Left renal pelvis (tissue), 4 donors: Measurements from ENCODE around the gene MARCKSL1. TPM values are rescaled to one million over a fixed set of nuclear protein-coding genes. Genes with fewer than 3 reads are reported as not detected.

Experiments used
- DNase-seq, 4 donors: peaks; one replicate each; pipeline ENCODE4 v3.0.0-alpha.2; 2013; ENCODE audit warnings: low read depth in 4 of 4, low spot score in 3 of 4
- polyA plus RNA-seq, 4 donors: library from polyadenylated mRNA; unstranded; fragments of 120-200 nt; gene quantifications; one replicate each; pipeline ENCODE4 v1.2.1, GENCODE V29; 2013; ENCODE audit not compliant: insufficient read length in 4 of 4

Gene MARCKSL1
- polyA plus RNA-seq, 4 donors: 388 to 468 (median 433) TPM

- no peak for DNase-seq
Measured at GRCh38 chr1:32353431-32353830, 17.4 kb upstream of the MARCKSL1 start.

DNA sequence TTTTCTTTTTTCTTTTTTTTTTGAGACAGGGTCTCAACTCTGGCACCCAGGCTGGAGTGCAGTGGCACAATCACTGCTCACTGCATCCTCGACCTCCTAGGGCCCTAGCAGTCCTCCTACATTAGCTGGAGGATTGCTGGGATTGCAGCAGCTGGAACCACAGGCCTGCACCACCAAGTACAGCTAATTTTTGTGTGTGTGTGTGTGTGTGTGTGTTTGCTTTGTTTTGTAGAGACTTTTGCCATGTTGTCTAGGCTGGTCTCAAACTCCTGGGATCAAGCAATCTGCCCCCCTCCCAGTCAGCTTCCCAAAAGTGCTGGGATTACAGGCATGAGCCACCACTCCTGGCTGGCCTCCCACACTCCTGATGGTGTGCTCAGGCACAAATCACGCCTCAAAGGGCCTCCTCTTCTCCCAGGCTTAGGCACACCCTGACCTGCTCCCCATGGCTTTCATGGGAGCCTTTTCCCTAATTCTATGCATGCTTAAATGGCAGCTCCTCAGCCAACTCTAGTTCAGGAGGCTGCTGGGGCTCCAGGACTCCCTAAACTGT lies 16.9 kb upstream of the MARCKSL1 start:
- DNase-seq: no peak

DNA sequence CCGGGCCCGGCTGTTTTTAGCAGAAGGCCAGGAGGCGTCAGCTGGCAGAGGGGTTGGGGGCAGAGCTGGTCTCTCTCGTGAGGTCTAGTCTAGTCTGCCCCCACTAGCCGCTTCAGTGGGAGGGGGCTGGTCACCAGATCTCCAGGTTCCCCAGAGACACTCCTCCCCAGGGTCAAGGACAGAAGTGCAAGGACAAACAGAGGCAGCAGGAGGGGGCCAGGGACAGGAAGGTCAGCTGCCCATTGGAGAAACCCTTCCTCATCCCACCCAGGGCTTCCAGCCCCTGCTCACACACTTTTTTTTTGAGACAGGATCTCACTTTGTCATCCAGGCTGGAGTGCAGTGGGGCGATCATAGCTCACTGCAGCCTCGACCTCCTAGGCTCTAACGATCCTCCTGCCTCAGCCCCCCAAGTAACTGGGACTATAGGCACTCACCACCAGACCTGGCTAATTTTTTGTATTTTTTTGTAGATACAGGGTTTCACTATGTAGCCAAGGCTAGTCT lies 16.3 kb upstream of the MARCKSL1 start:
- DNase-seq: no peak

GRCh38 chr1:32351399-32352238 lies 15.6 kb upstream of the MARCKSL1 start:
- peak; percentile 82 to 93 (median 88) for DNase-seq

DNA sequence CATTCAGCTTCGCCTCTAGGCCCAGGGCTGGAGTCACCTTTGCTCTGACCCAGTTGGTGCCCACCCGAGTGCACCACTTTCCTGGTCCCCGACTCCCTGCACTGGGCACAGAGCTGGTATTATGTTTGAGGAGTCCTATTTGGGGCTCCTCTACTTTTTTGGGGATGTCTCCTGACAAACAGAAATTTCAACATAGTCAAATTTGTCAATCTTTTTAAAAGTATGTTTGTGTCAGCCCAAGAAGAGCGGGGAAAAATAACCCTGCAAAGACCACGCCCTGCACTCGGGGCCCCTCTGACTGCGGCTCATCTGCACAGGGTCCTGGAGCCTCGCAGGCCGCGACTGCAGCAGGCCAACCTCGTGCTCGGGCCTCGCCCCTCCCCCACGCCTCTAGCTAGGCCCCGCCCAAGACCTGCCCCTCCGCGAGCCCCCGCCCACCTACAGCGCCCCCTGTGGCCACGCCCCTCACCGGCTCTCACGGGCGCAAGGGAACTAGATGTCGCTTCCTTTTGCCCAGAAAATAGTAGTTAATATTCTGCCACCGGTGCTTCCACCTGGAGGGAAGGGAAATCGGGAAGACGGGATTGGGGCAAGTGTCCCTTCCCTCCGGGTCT lies 14.9 kb upstream of the MARCKSL1 start:
- peak in 2 of 4 donors; percentile 50 to 53 for DNase-seq

- no peak for DNase-seq
Measured at GRCh38 chr1:32349211-32349708, 13.2 kb upstream of the MARCKSL1 start.

- no peak for DNase-seq
Measured at GRCh38 chr1:32346532-32347157, 10.6 kb upstream of the MARCKSL1 start.

DNA sequence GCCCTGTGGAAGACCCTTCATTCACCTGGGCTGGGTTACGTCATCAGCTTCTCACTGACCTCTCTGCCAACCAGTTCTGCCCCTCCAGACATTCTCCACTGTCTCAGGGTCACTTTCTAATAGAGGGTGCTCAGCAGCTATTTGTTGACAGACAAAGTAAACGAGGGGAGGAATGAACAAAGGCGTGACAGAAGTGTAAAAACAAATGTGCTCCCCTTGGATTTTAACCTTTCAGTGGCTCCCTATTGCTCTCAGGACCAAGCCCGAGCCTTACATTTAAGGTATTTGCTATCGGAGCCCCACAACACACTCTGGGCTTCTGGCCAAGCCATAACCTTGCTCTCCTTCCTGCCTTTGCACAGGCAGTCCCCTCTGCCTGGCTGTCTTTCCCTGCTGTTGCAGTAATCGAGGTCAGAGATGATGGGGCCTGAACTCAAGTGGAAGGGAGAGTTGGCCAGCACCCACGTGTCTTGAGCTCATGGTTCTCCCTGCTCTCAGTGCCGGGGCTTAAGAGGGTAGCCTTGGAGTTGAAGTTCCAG lies 9.3 kb upstream of the MARCKSL1 start:
- no peak for DNase-seq

GRCh38 chr1:32342704-32343103 lies 6.7 kb upstream of the MARCKSL1 start:
- no peak for DNase-seq

DNA sequence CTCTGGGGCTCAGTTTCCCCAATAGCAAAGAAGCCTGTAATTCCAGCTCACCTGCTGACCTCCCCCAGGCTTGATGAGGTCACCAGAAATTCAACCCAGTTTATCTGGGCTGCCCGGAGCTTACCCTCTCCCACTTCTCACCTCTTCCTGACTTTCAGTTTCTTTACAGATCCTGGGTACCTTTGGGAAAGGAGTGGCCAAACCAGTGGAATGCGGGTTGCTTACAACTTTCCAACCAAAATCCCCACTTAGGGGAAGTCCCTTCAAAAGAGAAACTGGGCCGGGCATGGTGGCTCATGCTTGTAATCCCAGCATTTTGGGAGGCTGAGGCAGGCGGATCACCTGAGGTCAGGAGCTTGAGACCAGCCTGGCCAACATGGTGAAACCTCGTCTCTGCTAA lies 5.9 kb upstream of the MARCKSL1 start:
- no peak for DNase-seq

- no peak for DNase-seq
Measured at GRCh38 chr1:32341186-32341757, 5.2 kb upstream of the MARCKSL1 start.

- no peak for DNase-seq
Measured at GRCh38 chr1:32339363-32339978, 3.4 kb upstream of the MARCKSL1 start.

DNA sequence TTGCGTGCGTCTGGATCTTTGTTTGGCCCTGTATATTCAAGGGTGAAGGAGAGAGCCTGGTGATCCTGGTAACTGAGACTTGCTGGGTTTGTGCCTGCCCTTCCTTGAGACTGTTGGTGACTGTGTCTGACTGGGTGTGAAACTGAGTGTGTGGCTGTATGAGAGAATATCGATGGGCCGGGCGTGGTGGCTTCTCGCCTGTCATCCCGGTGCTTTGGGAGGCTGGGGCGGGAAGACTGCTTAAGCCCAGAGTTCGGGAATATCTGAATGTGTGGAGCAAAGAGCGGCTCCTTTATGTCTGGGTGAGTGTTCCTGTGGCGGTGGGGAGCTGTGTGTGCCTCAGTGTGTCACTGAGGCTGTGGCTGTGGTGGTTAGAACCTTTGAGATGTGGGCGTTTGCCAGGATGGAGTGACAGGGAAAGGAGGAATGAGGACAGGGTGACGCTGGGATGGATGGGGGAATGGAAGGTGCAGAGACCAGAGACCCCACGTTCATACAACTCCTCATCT lies 2.7 kb upstream of the MARCKSL1 start:
- DNase-seq: no peak

DNA sequence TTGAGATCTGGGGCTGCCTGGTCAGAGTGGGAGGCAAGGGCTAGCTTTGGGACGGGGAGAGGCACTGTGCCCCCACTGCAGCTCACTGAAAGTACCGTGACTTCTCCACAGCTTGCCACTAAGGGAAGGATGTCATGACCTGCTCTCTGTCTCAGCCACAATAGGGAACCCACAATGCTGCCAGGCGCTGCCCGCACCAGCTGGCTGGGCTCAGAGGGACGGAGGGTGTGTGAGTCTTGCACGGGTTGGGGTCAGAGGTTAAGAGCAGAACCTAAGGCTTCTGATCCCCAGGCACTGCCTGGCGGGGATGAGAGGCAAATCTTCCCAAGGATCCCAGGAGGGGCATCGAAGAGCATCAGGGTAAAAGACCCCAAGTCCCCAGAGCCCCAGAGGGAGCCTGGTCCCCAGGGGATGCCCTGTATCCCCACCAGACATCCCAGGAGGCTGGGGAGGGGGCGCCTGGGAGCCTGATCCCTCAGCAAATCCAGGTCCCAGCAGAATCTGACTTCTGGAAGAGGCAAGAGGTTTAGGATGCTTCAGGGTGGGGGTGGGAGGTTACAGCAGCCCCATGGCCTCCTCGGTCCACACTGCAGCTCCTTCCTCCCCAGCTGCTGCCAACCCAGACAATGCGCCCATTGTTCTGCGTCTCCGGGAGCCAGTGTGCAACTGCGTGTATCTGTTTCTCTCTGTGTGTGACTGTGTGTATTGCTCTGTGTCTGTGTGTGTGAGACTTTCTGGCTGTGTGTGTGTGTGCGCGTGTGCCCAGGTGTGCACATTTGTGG lies 2.0 kb upstream of the MARCKSL1 start:
- DNase-seq: no peak

- no peak for DNase-seq
Measured at GRCh38 chr1:32336963-32337675, 1.1 kb upstream of the MARCKSL1 start.

DNA sequence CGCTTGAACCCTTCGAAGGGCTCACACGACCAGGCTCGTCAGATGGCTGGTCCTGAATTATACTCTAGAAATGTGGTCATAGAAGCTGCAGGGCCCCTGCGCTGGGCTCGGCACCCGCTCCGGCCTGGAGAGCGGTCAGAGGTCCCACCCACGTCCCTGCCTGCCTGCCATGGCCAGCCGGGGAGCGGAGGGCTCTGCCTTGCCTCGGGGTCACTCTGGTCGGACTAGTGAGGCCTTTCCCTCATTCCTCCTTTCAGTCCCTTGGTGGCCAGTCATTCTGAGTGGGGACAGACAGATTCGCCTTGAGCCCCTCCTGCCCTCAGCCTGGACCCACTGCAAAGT lies 529 bp upstream of the MARCKSL1 start:
- DNase-seq: no peak

GRCh38 chr1:32335535-32335789 lies 571 bp downstream of the MARCKSL1 start:
- DNase-seq: no peak

- no peak for DNase-seq
Measured at GRCh38 chr1:32334864-32335534, 1.0 kb downstream of the MARCKSL1 start.
